GM19099 (cell line): ENCODE results near the gene GSTT4.
"Not testable (repeated sequence)": the region's sequence is repeated elsewhere in the genome, so short reads cannot be mapped to it uniquely, and the experiment has no call there.

Experiments used
- POLR2A ChIP-seq: IDR thresholded peaks from 3 replicates; pipeline ENCODE4 v1.6.1; 2011; ENCODE audit warnings: low read depth; ENCODE audit not compliant: insufficient read length; ENCODE audit errors: extremely low read depth

Gene GSTT4

DNA sequence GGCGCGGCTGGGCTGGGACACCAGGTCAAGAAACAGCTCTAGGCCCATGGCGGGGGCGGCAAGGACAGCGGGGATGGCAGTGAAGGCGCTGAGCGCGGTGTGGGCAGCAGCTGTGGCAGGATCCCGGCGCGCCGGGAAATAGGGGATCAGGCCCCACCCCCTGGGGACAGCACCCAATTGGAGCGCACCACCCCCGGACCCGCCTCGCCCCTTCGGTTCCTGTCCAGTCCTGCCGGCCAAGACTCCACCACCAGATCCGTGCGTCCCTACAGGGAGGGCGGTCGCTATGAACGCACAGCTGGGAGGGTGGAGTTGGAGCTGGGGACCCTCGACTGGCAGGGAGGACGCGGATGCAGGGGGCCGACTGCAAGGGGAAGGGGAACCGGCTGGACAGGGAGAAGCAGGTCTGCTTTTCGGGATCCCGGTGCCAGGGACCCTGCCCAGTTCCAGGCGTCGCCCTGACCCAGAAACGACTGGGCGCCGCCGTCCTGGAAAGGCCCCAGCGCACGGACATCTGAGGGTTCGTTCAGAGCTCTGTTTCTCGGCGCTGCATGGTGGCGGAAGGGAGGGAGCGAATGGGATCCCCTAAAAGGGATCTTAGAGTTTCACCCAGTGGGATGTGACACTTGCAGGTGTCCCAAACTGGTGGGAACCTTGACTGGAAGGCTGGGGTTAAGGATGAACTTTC, 44.0 kb downstream of the GSTT4 start, which contains the start of gene GSTT2B:
Gene GSTT2B, minus strand, starts transcription at position 112 of the 688 bp plus-strand sequence. Its CDS starts 64 bp downstream, at position 48.
- not testable (repeated sequence) for TF ChIP-seq POLR2A
